WERI-Rb-1 (cell line): ENCODE measurements around the gene INSM1.
A peak's percentile ranks its signal among the peaks of the same experiment; 100 is the strongest.

Experiments
- DNase-seq: peaks from one replicate; pipeline ENCODE4 v3.0.0-alpha.2; 2020
- H3K27ac ChIP-seq: fragments of 250-450 bp; sonication (Bioruptor Pico); 2 replicates; pipeline ENCODE4 v1.5.1; 2020; ENCODE audit warnings: mild to moderate bottlenecking, moderate library complexity
- H3K27me3 ChIP-seq: fragments of 250-450 bp; sonication (Bioruptor Pico); 2 replicates; pipeline ENCODE4 v1.5.1; 2021; ENCODE audit warnings: mild to moderate bottlenecking, low read depth, moderate library complexity; ENCODE audit not compliant: insufficient read depth, severe bottlenecking
- H3K36me3 ChIP-seq: fragments of 250-450 bp; sonication (Bioruptor Pico); 2 replicates; pipeline ENCODE4 v1.5.1; 2020; ENCODE audit warnings: mild to moderate bottlenecking, moderate library complexity
- H3K4me3 ChIP-seq: 2 replicates; pipeline ENCODE4 v1.5.1; 2011; ENCODE audit warnings: low read depth, mild to moderate bottlenecking, control low read depth, low read length
- H3K9me3 ChIP-seq: fragments of 250-450 bp; sonication (Bioruptor Pico); 2 replicates; pipeline ENCODE4 v1.5.1; 2021; ENCODE audit warnings: mild to moderate bottlenecking, moderate library complexity; ENCODE audit not compliant: severe bottlenecking
- CTCF ChIP-seq: IDR thresholded peaks from 2 replicates; pipeline ENCODE4 v1.5.1; 2011; ENCODE audit warnings: low read depth, mild to moderate bottlenecking, control low read depth, inconsistent platforms, low read length

Gene INSM1

GRCh38 chr20:20363434-20363798, 4.5 kb upstream of the INSM1 start:
- no peak overlapping the region for H3K4me3 ChIP-seq
- no peak for TF ChIP-seq CTCF
- H3K9me3 ChIP-seq = peaks cover 7% of the 10 kb centered on the region
- no peaks in the 10 kb centered on the region for H3K27me3 ChIP-seq
- H3K36me3 ChIP-seq = peaks cover 4% of the 10 kb centered on the region
- no peak overlapping the region for H3K27ac ChIP-seq
- DNase-seq = no peak

DNA sequence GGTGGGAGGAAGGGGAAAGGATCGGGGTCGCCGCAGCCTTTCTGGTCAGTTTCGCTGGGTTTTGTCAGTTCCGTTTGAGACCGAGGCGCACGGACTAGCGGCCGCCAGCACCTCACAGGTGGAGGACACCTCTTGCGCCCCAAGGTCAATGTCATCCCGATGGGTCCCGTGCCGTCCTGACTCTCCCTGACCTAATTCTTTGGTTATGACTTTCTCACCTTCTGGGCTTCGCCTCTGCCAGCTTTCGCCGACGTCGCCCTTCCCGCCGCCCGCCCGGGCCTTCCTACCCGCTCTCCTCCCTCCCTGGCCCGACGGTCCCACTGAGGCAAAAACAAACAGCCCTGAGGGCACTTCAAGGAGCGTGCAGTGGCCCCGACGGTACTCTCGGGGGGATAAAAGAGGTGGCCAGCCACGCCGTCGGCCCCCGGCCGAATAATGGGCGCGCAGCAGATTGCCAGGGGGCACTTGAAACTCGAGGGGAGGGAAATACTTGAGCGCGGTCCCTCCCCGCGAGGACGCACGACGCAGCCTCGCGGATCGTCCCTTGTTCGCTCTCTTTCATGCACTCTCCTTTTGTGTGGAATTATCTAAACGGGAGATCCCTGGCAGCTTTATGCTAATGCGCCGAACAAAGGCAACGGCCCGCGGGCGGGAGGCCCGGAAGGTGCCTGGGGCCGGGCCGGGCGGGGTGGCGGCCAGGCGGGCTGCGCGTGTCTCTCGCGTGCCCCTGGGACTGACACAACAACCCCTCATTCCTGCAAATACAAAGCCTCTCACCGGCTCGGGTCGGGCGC, 3.9 kb upstream of the INSM1 start:
- no peak for TF ChIP-seq CTCF
- Histone ChIP-seq H3K27me3 (no peaks in the 10 kb centered on the region), H3K27ac (no peak overlapping the region), H3K36me3 (peaks cover 4% of the 10 kb centered on the region), H3K4me3 (no peak overlapping the region), H3K9me3 (peaks cover 7% of the 10 kb centered on the region)
- DNase-seq = no peak

GRCh38 chr20:20364593-20365479, 3.1 kb upstream of the INSM1 start:
- no peak for TF ChIP-seq CTCF
- Histone ChIP-seq H3K4me3 (no peak overlapping the region), H3K36me3 (peaks cover 10% of the 10 kb centered on the region), H3K27me3 (no peaks in the 10 kb centered on the region), H3K9me3 (peaks cover 7% of the 10 kb centered on the region), H3K27ac (no peak overlapping the region)
- DNase-seq = no peak

DNA sequence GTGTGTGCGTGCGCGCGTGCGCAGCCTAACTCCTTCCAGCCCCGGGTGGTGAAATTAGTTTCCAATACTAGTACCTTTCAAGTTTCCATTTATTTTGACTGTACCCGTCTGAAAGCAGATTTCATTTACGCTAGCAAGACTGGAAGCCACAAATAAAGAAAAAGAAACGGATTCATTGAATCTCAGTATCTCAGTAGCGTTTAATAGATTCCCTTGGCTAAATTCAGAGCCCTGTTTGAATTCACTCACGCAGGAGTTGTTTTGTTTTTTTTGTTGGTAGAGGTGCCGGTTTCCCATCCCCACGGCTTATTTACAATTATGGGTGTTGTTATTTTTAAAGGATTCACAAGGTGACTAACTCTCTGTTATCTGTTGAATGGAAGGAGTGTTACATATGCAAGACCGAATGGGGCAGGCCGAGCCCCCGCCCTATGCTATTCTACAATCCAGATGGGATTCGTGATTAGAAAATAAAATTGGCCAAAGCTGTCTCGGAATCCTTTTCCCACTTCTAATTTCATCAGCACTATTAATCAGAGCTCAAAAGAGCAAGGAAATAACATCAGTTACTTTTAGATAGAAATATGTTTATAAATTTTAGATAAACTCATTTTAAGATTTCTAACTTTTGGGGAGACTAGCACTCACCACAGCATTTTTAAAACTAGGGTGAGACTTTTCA, 2.3 kb upstream of the INSM1 start:
- DNase-seq = no peak
- H3K27me3 ChIP-seq = no peaks in the 10 kb centered on the region

DNA sequence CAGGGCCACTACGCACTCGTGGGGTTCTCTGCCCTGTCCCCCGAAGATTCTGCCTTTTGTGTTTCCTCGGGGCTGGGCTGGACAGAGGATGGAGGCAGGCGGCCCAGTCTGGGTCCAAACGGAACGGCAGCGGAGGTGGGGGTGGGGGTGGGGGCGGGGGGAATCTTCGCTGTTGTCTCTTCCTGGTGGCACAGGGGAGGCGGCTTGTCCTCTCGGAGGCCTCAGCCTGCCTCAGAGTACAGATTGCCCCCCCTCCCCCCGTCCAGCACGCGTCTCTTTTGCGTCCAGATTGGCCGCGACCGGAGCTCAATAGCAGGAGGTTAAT, 1.4 kb upstream of the INSM1 start:
- Histone ChIP-seq H3K9me3 (peaks cover 7% of the 10 kb centered on the region), H3K4me3 (peak overlapping the region; percentile 67), H3K27ac (peak overlapping the region; percentile 100), H3K27me3 (no peaks in the 10 kb centered on the region), H3K36me3 (peaks cover 27% of the 10 kb centered on the region)
- TF ChIP-seq CTCF = no peak
- peak; percentile 81 for DNase-seq

More for the DNA sequence above, 2.3 kb upstream of the INSM1 start:
- H3K27ac ChIP-seq = peak overlapping the region; percentile 100
- no peak overlapping the region for H3K4me3 ChIP-seq
- H3K9me3 ChIP-seq = peaks cover 7% of the 10 kb centered on the region
- peaks cover 18% of the 10 kb centered on the region for H3K36me3 ChIP-seq
- no peak for TF ChIP-seq CTCF
